ENCODE data around the gene PLPPR1.

The PLPPR1 gene

GRCh38 chr9:101062686-101063085 is 34.2 kb downstream of the PLPPR1 start:
- ChIA-PET POLR2A (ENCODE audit: low non-redundant PET) (no interaction called here), CTCF (no interaction called here)
- DNase-seq (ENCODE audit: low spot score) = no peak

GRCh38 chr9:101063192-101063591 is 34.7 kb downstream of the PLPPR1 start:
- no peak overlapping the region for H3K27ac ChIP-seq
- ChIA-PET CTCF (no interaction called here), POLR2A (ENCODE audit: low non-redundant PET) (no interaction called here)
- no peak for DNase-seq (ENCODE audit: low spot score)
- TF ChIP-seq CTCF (conservative IDR thresholded peaks at IDR 0.05; ENCODE audit: low read depth) = no peak

More at GRCh38 chr9:101062686-101063085, 34.2 kb downstream of the PLPPR1 start:
- TF ChIP-seq CTCF (conservative IDR thresholded peaks at IDR 0.05; ENCODE audit: low read depth) = no peak
- H3K27ac ChIP-seq = no peak overlapping the region

GRCh38 chr9:101064206-101064605 is 35.7 kb downstream of the PLPPR1 start:
- no peak for TF ChIP-seq CTCF (conservative IDR thresholded peaks at IDR 0.05; ENCODE audit: low read depth)
- no peak overlapping the region for H3K27ac ChIP-seq
- CTCF ChIA-PET = no interaction called here
- POLR2A ChIA-PET (ENCODE audit: low non-redundant PET) = no interaction called here
- no peak for DNase-seq (ENCODE audit: low spot score)

GRCh38 chr9:101065930-101066329 is 37.4 kb downstream of the PLPPR1 start:
- DNase-seq (ENCODE audit: low spot score) = no peak
- ChIA-PET POLR2A (ENCODE audit: low non-redundant PET) (no interaction called here), CTCF (no interaction called here)
- no peak overlapping the region for H3K27ac ChIP-seq
- TF ChIP-seq CTCF (conservative IDR thresholded peaks at IDR 0.05; ENCODE audit: low read depth) = no peak

GRCh38 chr9:101068696-101069095 is 40.2 kb downstream of the PLPPR1 start:
- POLR2A ChIA-PET (ENCODE audit: low non-redundant PET) = no interaction called here
- no peak for DNase-seq (ENCODE audit: low spot score)
- CTCF ChIA-PET = no interaction called here
- no peak for TF ChIP-seq CTCF (conservative IDR thresholded peaks at IDR 0.05; ENCODE audit: low read depth)
- H3K27ac ChIP-seq = no peak overlapping the region

- POLR2A ChIA-PET (ENCODE audit: low non-redundant PET) = no interaction called here
- CTCF ChIA-PET = no interaction called here
- no peak overlapping the region for H3K27ac ChIP-seq
- DNase-seq (ENCODE audit: low spot score) = no peak
- TF ChIP-seq CTCF (conservative IDR thresholded peaks at IDR 0.05; ENCODE audit: low read depth) = no peak
These were observed 43.7 kb downstream of the PLPPR1 start for GRCh38 chr9:101072259-101072658.

- no peak overlapping the region for H3K27ac ChIP-seq
- TF ChIP-seq CTCF (conservative IDR thresholded peaks at IDR 0.05; ENCODE audit: low read depth) = no peak
- CTCF ChIA-PET = no interaction called here
- POLR2A ChIA-PET (ENCODE audit: low non-redundant PET) = no interaction called here
- no peak for DNase-seq (ENCODE audit: low spot score)
These were observed 44.6 kb downstream of the PLPPR1 start for GRCh38 chr9:101073122-101073521.
